T-helper 1 cell treated with Interleukin-12 subunit alpha and Interleukin-12 subunit beta and Interleukin-4 antibody, amounts not matched to agents 30 μg/mL and 1 μg/mL, for 36 hours (primary cell): ENCODE measurements around the gene DAAM2.

ENCODE experiments used
- H3K27ac Mint-ChIP-seq: one replicate; pipeline ENCODE4 v1.8.0; 2021; ENCODE audit warnings: mild to moderate bottlenecking, mixed read lengths
- H3K27me3 Mint-ChIP-seq: one replicate; pipeline ENCODE4 v1.8.0; 2021; ENCODE audit warnings: low read depth, mixed read lengths
- H3K36me3 Mint-ChIP-seq: one replicate; pipeline ENCODE4 v1.8.0; 2021; ENCODE audit warnings: low read depth, mixed read lengths
- H3K4me1 Mint-ChIP-seq: one replicate; pipeline ENCODE4 v1.8.0; 2021; ENCODE audit warnings: low read depth, mixed read lengths
- H3K4me3 Mint-ChIP-seq: one replicate; pipeline ENCODE4 v1.8.0; 2021; ENCODE audit warnings: mild to moderate bottlenecking, moderate library complexity, mixed read lengths
- H3K9me3 Mint-ChIP-seq: one replicate; pipeline ENCODE4 v1.8.0; 2021; ENCODE audit warnings: mixed read lengths

The DAAM2 gene

DNA sequence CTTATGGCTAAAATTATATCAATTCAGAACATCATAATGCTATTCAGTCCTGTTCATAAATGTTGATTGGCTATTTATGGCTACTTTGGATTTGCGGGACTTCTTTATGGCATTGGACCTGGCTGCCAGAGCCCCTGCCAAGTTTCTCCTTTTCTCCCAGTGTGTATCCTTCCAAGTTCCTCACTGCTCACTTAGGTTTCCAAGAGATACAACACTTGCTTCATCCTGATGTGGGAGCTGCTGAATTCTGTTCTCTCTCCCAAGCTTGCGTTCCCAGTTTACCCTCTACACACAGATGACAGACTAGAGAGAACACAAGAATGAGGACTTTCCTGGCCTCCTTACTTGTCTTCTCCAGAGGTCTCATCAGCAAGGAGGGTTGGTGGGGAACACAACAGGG is 18.4 kb upstream of the DAAM2 start:
- no peak overlapping the region for H3K27ac Mint-ChIP-seq

GRCh38 chr6:39776581-39776980 is 15.6 kb upstream of the DAAM2 start:
- Mint-ChIP-seq H3K9me3 (no peaks in the 10 kb centered on the region), H3K4me3 (no peak overlapping the region), H3K27me3 (no peaks in the 10 kb centered on the region), H3K4me1 (no peaks in the 10 kb centered on the region), H3K36me3 (no peaks in the 10 kb centered on the region), H3K27ac (no peak overlapping the region)

More for the DNA sequence above, 18.4 kb upstream of the DAAM2 start:
- Mint-ChIP-seq H3K9me3 (no peaks in the 10 kb centered on the region), H3K36me3 (no peaks in the 10 kb centered on the region), H3K27me3 (no peaks in the 10 kb centered on the region), H3K4me3 (no peak overlapping the region), H3K4me1 (no peaks in the 10 kb centered on the region)

DNA sequence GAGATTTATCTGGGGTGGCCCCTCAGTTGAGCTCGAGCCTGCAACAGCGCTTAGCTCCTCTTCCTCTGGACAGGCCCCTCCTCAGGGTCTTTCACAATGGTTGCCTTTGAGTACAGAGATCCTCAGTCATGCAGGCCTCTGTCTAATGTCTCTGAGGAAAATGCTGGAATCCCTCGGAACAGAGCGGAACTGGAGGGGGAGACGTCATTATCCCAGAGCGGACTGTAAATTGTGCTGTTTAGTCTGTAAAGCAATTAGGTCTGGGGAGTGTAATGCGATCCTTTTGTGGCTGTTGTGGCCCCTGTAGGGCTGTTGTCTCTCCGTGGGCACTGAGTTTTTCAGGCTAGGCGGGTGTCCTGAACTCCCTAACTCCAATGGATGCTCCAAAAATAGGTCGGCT is 15.0 kb upstream of the DAAM2 start:
- Mint-ChIP-seq H3K27ac (no peak overlapping the region), H3K4me3 (no peak overlapping the region)

GRCh38 chr6:39777661-39778060 is 14.5 kb upstream of the DAAM2 start:
- Mint-ChIP-seq H3K36me3 (no peaks in the 10 kb centered on the region), H3K27ac (no peak overlapping the region), H3K4me3 (no peak overlapping the region), H3K27me3 (no peaks in the 10 kb centered on the region), H3K9me3 (no peaks in the 10 kb centered on the region), H3K4me1 (no peaks in the 10 kb centered on the region)

More for the DNA sequence above, 15.0 kb upstream of the DAAM2 start:
- H3K9me3 Mint-ChIP-seq: no peaks in the 10 kb centered on the region
- no peaks in the 10 kb centered on the region for H3K4me1 Mint-ChIP-seq
- H3K36me3 Mint-ChIP-seq: no peaks in the 10 kb centered on the region
- H3K27me3 Mint-ChIP-seq: no peaks in the 10 kb centered on the region

DNA sequence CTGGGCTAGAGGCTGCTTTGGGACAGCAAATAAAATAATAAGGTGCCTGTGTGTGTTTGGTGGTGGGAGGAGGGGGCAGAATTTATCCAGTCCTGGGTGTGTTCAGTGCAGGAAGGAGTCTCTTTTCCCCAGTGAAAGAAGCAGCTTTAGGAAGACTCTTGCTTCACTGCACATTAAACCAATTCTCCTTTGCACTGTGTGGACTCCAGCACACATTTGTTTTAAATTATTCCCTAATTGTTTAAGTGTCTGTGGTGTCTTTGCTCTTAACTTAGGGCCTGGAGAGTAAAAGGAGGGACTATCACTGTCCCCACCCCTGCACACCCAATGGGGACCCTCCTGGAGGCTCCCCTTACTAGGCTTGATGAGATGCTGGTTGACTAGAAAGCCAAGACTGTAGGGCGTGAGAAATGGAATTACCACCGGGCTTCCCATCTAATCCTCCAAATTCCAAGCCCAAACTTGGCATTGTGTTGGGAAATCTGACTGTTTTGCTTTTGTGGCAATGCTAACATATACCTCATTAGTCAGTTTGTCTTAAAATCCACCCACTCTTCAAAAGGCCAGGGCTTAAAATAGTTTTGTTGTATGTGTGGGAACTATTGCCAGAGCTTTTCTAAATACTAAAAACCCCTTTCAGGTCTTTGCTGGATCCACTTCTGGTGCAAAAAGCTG is 13.5 kb upstream of the DAAM2 start:
- no peak overlapping the region for H3K4me3 Mint-ChIP-seq
- no peak overlapping the region for H3K27ac Mint-ChIP-seq
- no peaks in the 10 kb centered on the region for H3K4me1 Mint-ChIP-seq
- H3K27me3 Mint-ChIP-seq: no peaks in the 10 kb centered on the region
- H3K9me3 Mint-ChIP-seq: no peaks in the 10 kb centered on the region
- H3K36me3 Mint-ChIP-seq: no peaks in the 10 kb centered on the region

GRCh38 chr6:39785281-39785680 is 6.9 kb upstream of the DAAM2 start:
- Mint-ChIP-seq H3K27ac (no peak overlapping the region), H3K27me3 (no peaks in the 10 kb centered on the region), H3K4me3 (no peak overlapping the region), H3K4me1 (no peaks in the 10 kb centered on the region), H3K36me3 (no peaks in the 10 kb centered on the region), H3K9me3 (no peaks in the 10 kb centered on the region)

DNA sequence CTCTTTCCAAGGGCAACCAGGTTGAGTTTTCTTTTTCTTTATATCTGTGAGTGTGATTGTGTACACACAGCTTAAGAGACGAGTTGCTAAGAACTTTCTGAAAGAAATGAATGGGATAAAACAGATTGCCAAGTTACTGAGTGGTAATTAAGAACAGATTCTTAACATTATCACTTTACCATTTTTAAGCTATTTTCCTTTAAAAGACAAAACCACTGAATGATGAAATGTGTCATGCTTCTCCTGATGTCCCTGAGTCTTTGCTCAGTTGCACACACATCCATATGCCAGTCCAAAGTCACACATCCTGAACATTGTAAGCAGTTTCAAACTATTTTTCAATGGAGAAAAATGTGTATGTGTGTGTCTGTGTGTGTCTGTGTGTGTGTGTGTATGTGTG is 5.5 kb upstream of the DAAM2 start:
- peaks cover 12% of the 10 kb centered on the region for H3K27me3 Mint-ChIP-seq
- no peak overlapping the region for H3K27ac Mint-ChIP-seq
- H3K36me3 Mint-ChIP-seq: no peaks in the 10 kb centered on the region
- no peaks in the 10 kb centered on the region for H3K9me3 Mint-ChIP-seq
- no peaks in the 10 kb centered on the region for H3K4me1 Mint-ChIP-seq
- H3K4me3 Mint-ChIP-seq: no peak overlapping the region

DNA sequence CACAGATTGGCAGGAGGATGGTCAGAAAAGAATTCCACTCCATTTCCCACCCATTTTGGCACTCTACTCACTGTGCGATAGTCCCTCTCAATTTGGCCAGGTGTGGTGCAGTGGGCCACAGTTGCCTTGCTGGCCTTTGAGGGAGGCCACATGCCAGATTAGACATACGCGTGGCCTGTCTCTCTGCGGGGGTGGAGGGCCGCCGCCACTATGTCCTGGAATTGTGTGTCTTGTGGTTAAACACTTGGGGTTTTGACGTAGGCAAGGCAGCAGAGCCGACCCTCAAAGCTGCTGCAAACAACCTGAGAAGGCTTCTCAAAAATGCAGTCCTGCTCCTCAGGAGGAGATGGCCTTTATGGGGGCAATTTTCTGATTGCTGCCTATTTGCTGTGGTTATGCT is 4.9 kb upstream of the DAAM2 start:
- Mint-ChIP-seq H3K27ac (no peak overlapping the region), H3K27me3 (peaks cover 19% of the 10 kb centered on the region), H3K9me3 (no peaks in the 10 kb centered on the region), H3K4me1 (no peaks in the 10 kb centered on the region), H3K4me3 (no peak overlapping the region), H3K36me3 (no peaks in the 10 kb centered on the region)

- Mint-ChIP-seq H3K4me1 (no peaks in the 10 kb centered on the region), H3K36me3 (no peaks in the 10 kb centered on the region), H3K27me3 (peaks cover 53% of the 10 kb centered on the region), H3K4me3 (no peak overlapping the region), H3K27ac (no peak overlapping the region), H3K9me3 (no peaks in the 10 kb centered on the region)
Observed at GRCh38 chr6:39790772-39791171, 1.4 kb upstream of the DAAM2 start.

DNA sequence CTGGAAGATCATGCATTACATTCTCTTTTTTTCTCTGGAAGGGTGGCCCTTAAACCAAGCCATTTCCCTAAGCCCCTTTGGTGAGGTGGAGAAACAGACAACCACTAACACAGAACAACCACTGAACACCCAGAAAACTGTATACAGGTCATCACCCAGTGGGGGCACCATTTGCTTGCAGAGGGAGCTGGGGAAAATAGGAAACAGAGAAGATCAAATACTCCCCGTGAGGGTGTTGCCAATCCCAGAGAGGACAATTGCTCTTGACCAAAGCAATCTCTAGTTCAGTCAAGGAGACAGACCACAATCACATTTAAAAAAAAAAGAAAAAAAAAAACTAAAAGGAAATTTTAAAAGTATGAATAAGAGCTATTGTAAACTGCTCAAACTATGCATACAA is 865 bp upstream of the DAAM2 start:
- Mint-ChIP-seq H3K27ac (no peak overlapping the region), H3K27me3 (peaks cover 57% of the 10 kb centered on the region), H3K9me3 (no peaks in the 10 kb centered on the region), H3K36me3 (no peaks in the 10 kb centered on the region), H3K4me3 (no peak overlapping the region), H3K4me1 (no peaks in the 10 kb centered on the region)

DNA sequence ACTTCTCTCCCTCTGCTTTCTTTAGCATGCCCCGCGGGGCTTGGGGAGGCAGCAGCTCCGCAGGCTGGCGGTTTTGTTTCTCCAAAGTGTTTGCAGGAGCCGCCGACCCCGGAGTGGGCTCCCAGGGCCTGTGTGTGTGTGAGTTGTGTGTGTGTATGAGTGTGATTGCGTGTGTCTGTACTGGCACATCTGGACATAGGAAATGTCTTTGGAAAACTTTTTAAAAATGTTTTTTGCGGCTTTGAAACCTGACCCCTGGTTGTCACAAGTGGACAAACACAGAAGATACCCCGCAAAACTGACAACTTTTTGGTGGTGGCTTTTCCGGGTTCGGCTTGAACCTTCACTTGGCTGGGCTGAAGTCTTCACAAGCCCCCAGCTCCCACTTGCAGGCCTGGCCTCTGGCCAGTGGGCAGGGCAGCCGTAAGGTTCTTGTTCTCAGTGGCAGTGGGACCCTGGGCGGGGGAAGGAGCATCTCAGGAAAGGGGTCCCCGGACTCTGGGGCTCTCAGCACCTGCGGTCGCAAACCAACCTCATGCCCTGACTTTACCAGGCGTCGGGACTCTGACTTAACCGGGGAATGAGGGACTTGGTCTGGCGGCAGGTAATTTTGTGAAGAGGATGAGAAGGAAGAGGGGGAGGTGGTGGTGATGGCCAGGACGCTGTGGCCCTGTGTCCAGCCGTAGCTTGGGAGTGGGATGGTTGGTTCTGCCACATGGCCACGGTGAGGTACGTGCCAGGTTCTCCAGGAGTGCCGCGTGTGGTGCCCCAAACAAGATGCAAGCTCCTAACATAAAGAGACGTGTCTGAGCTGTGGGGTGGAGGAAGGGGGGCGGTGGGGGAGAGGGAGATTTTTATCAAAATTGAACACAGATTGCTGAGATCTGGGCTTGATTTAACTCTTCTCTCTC is 619 bp downstream of the DAAM2 start:
- H3K4me3 Mint-ChIP-seq: no peak overlapping the region
- no peaks in the 10 kb centered on the region for H3K36me3 Mint-ChIP-seq
- no peaks in the 10 kb centered on the region for H3K9me3 Mint-ChIP-seq
- H3K4me1 Mint-ChIP-seq: no peaks in the 10 kb centered on the region
- H3K27me3 Mint-ChIP-seq: peaks cover 57% of the 10 kb centered on the region
- no peak overlapping the region for H3K27ac Mint-ChIP-seq

- H3K36me3 Mint-ChIP-seq: no peaks in the 10 kb centered on the region
- no peak overlapping the region for H3K4me3 Mint-ChIP-seq
- H3K27me3 Mint-ChIP-seq: peaks cover 57% of the 10 kb centered on the region
- H3K27ac Mint-ChIP-seq: no peak overlapping the region
- H3K4me1 Mint-ChIP-seq: no peaks in the 10 kb centered on the region
- H3K9me3 Mint-ChIP-seq: no peaks in the 10 kb centered on the region
Observed at GRCh38 chr6:39793516-39793915, 1.3 kb downstream of the DAAM2 start.

GRCh38 chr6:39794231-39794630 is 2.1 kb downstream of the DAAM2 start:
- Mint-ChIP-seq H3K36me3 (no peaks in the 10 kb centered on the region), H3K27me3 (peaks cover 57% of the 10 kb centered on the region), H3K27ac (no peak overlapping the region), H3K9me3 (no peaks in the 10 kb centered on the region), H3K4me1 (no peaks in the 10 kb centered on the region), H3K4me3 (no peak overlapping the region)

- H3K36me3 Mint-ChIP-seq: no peaks in the 10 kb centered on the region
- H3K4me3 Mint-ChIP-seq: no peak overlapping the region
- H3K4me1 Mint-ChIP-seq: no peaks in the 10 kb centered on the region
- no peak overlapping the region for H3K27ac Mint-ChIP-seq
- peaks cover 34% of the 10 kb centered on the region for H3K27me3 Mint-ChIP-seq
- H3K9me3 Mint-ChIP-seq: no peaks in the 10 kb centered on the region
Observed at GRCh38 chr6:39797751-39798150, 5.6 kb downstream of the DAAM2 start.
